ENCODE data around the gene CD48.

- TF ChIP-seq CTCF (IDR thresholded peaks at IDR 0.05): no peak
- TF ChIP-seq RCOR1 (IDR thresholded peaks at IDR 0.05; ENCODE audit: low read length): no peak
- TF ChIP-seq POLR2AphosphoS5 (IDR thresholded peaks at IDR 0.05; ENCODE audit: low read depth, low read length): no peak
- TF ChIP-seq CHD2 (IDR thresholded peaks at IDR 0.05; ENCODE audit: low read length, partially characterized antibody): no peak
- no peak for TF ChIP-seq MEF2A (IDR thresholded peaks at IDR 0.05; ENCODE audit: borderline replicate concordance, low read depth)
- no peak for TF ChIP-seq TAF1 (IDR thresholded peaks at IDR 0.05; ENCODE audit: borderline replicate concordance, low read depth, low read length)
- no peak for TF ChIP-seq EP300 (IDR thresholded peaks at IDR 0.05; ENCODE audit: borderline replicate concordance in 1 of 2, low read depth in 1 of 2, low read length in 1 of 2)
- no peak for TF ChIP-seq USF2 (IDR thresholded peaks at IDR 0.05; ENCODE audit: borderline replicate concordance, low read depth, low read length)
- TF ChIP-seq REST (IDR thresholded peaks at IDR 0.05; ENCODE audit: low read depth, low read length): no peak
- no peak for TF ChIP-seq SMC3 (IDR thresholded peaks at IDR 0.05; ENCODE audit: low read depth, low read length)
- no peak for TF ChIP-seq PBX3 (IDR thresholded peaks at IDR 0.05)
These were observed 58.0 kb downstream of the CD48 start for GRCh38 chr1:160653620-160654016.
